ENCODE measurements around the gene GSTM2.

DNA sequence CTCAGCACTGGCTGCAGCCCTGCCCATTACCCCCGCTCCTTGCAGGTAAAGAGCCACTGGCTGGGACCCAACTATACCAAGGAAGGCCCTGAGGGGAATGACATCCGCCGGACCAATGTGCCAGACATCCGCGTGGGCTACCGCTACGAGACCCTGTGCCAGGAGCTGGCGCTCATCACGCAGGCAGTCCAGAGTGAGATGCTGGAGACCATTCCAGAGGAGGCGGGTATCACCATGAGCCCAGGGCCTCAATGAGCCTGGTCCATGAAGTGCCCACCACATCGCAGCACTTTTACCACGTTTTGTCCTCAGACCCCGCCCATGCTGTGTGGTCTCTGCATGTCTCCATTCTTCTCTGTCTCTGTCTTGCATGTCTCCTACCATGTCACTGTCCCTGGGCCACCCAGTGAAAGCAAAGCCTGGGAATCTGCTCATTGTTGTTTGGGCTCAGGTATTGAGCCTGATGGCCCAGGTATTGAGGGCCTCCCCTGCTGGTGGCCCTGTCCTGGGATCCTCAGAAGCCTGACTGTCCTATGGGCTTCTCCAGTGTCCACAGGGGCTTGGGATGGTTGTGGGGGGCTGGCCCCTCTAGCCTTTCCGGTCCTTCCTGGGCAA, 36.9 kb upstream of the GSTM2 start:
- TF ChIP-seq, protein P1, sequence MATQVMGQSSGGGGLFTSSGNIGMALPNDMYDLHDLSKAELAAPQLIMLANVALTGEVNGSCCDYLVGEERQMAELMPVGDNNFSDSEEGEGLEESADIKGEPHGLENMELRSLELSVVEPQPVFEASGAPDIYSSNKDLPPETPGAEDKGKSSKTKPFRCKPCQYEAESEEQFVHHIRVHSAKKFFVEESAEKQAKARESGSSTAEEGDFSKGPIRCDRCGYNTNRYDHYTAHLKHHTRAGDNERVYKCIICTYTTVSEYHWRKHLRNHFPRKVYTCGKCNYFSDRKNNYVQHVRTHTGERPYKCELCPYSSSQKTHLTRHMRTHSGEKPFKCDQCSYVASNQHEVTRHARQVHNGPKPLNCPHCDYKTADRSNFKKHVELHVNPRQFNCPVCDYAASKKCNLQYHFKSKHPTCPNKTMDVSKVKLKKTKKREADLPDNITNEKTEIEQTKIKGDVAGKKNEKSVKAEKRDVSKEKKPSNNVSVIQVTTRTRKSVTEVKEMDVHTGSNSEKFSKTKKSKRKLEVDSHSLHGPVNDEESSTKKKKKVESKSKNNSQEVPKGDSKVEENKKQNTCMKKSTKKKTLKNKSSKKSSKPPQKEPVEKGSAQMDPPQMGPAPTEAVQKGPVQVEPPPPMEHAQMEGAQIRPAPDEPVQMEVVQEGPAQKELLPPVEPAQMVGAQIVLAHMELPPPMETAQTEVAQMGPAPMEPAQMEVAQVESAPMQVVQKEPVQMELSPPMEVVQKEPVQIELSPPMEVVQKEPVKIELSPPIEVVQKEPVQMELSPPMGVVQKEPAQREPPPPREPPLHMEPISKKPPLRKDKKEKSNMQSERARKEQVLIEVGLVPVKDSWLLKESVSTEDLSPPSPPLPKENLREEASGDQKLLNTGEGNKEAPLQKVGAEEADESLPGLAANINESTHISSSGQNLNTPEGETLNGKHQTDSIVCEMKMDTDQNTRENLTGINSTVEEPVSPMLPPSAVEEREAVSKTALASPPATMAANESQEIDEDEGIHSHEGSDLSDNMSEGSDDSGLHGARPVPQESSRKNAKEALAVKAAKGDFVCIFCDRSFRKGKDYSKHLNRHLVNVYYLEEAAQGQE (tag by site-specific recombination; IDR thresholded peaks at IDR 0.05) = no peak
- TF ChIP-seq ZNF785 (tag by site-specific recombination; IDR thresholded peaks at IDR 0.05) = no peak
- TF ChIP-seq, protein P2, sequence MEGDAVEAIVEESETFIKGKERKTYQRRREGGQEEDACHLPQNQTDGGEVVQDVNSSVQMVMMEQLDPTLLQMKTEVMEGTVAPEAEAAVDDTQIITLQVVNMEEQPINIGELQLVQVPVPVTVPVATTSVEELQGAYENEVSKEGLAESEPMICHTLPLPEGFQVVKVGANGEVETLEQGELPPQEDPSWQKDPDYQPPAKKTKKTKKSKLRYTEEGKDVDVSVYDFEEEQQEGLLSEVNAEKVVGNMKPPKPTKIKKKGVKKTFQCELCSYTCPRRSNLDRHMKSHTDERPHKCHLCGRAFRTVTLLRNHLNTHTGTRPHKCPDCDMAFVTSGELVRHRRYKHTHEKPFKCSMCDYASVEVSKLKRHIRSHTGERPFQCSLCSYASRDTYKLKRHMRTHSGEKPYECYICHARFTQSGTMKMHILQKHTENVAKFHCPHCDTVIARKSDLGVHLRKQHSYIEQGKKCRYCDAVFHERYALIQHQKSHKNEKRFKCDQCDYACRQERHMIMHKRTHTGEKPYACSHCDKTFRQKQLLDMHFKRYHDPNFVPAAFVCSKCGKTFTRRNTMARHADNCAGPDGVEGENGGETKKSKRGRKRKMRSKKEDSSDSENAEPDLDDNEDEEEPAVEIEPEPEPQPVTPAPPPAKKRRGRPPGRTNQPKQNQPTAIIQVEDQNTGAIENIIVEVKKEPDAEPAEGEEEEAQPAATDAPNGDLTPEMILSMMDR (tag by site-specific recombination; IDR thresholded peaks at IDR 0.05) = no peak
- no peak for TF ChIP-seq ZSCAN16 (tag by site-specific recombination; IDR thresholded peaks at IDR 0.05)
- TF ChIP-seq ZNF274 (IDR thresholded peaks at IDR 0.05; ENCODE audit: low read length) = no peak
- TF ChIP-seq ZNF274 (tag by site-specific recombination; IDR thresholded peaks at IDR 0.05; ENCODE audit: borderline replicate concordance) = no peak
- no peak for TF ChIP-seq ZNF302 (tag by site-specific recombination; IDR thresholded peaks at IDR 0.05; ENCODE audit: low read depth)
- TF ChIP-seq ZNF146 (tag by site-specific recombination; IDR thresholded peaks at IDR 0.05) = no peak

Measured in HEK293 (cell line).